Testis (tissue), 3 donors: ENCODE data around the gene MPRIP. TPM values are rescaled to one million over a fixed set of nuclear protein-coding genes. Genes with fewer than 3 reads are reported as not detected.

ENCODE experiments used
- DNase-seq: peaks from one replicate; pipeline ENCODE4 v3.0.0-alpha.2; 2019
- H3K27ac ChIP-seq, 2 donors: fragments of 200-600 bp; sonication (generic); one replicate each; pipeline ENCODE4 v1.5.1; 2019
- H3K27me3 ChIP-seq: fragments of 200-600 bp; sonication (generic); one replicate; pipeline ENCODE4 v1.5.1; 2019
- H3K36me3 ChIP-seq: fragments of 200-600 bp; sonication (generic); one replicate; pipeline ENCODE4 v1.5.1; 2017; ENCODE audit warnings: low read depth; ENCODE audit errors: missing control alignments
- H3K4me1 ChIP-seq: fragments of 200-600 bp; sonication (generic); one replicate; pipeline ENCODE4 v1.5.1; 2019
- H3K4me3 ChIP-seq, 2 donors: fragments of 200-600 bp; sonication (generic); one replicate each; pipeline ENCODE4 v1.5.1; 2017 to 2019
- H3K9me3 ChIP-seq: fragments of 200-600 bp; sonication (generic); one replicate; pipeline ENCODE4 v1.5.1; 2017
- CTCF ChIP-seq, 3 experiments: fragments of 450-650 bp in 2 of 3; fragments of 200-600 bp in 1 of 3; sonication (generic) in 1 of 3; IDR thresholded peaks; one replicate each; pipeline ENCODE4 v1.5.1; 2016 to 2019; ENCODE audit warnings: antibody characterized with exemption in 3 of 3, mild to moderate bottlenecking in 2 of 3, moderate library complexity in 1 of 3
- POLR2A ChIP-seq: fragments of 450-650 bp; IDR thresholded peaks from one replicate; pipeline ENCODE4 v1.6.1; 2017; ENCODE audit warnings: antibody characterized with exemption, mild to moderate bottlenecking, moderate library complexity
- WGBS, 2 donors: methylation state at CpG; one replicate each; pipeline ENCODE4 v1.1.5; 2018; 5-methylcytosine and 5-hydroxymethylcytosine counted together
- intact Hi-C: fragments of 100-400 bp; cut with DNase I; formaldehyde crosslinking; loops from one replicate; pipeline ENCODE4 v1.15.1; 2023; ENCODE audit warnings: low total_unique reads
- polyA plus RNA-seq: library from polyadenylated mRNA; stranded (reverse); fragments of 350-450 nt; fragmentation: Illumina TruSeq; extraction: RNeasy Lipid Tissue Mini Kit (QIAGEN cat#74804); gene quantifications from one replicate; pipeline ENCODE4 v1.2.3, GENCODE V29; 2014; ENCODE audit warnings: low read depth, low replicate concordance; ENCODE audit not compliant: insufficient read depth
- total RNA-seq, 2 donors: library from RNA; depleted of rRNA; stranded (reverse); fragments of >200 nt; gene quantifications; one replicate each; pipeline ENCODE4 v1.2.3, GENCODE V29; 2016

MPRIP gene
- total and polyA plus RNA-seq, 3 donors from 2014 or later: 191 to 337 (median 304) TPM

GRCh38 chr17:17073030-17073564 is 30.8 kb downstream of the MPRIP start:
- WGBS, 2 donors: 89 to 90% methylated on average over 11 to 12 of the region's 12 CpGs
- DNase-seq: no peak
- no peak for TF ChIP-seq CTCF (IDR thresholded peaks at IDR 0.05)
- no peak for TF ChIP-seq POLR2A
- no peak overlapping the region for H3K27ac ChIP-seq
- H3K4me1 ChIP-seq: peaks cover 25% of the 10 kb centered on the region
- H3K36me3 ChIP-seq: no peaks in the 10 kb centered on the region
- no peak overlapping the region for H3K4me3 ChIP-seq
- intact Hi-C loops: no loop called here
- H3K9me3 ChIP-seq: no peaks in the 10 kb centered on the region
- H3K27me3 ChIP-seq: no peaks in the 10 kb centered on the region

GRCh38 chr17:17073581-17074403 is 31.5 kb downstream of the MPRIP start:
- Histone ChIP-seq H3K4me3 (no peak overlapping the region), H3K9me3 (no peaks in the 10 kb centered on the region), H3K27ac (no peak overlapping the region), H3K36me3 (no peaks in the 10 kb centered on the region), H3K27me3 (no peaks in the 10 kb centered on the region), H3K4me1 (peaks cover 32% of the 10 kb centered on the region)
- intact Hi-C loops: no loop called here
- 82 to 84% methylated on average over 9 to 15 of the region's 15 CpGs for WGBS, 2 donors
- DNase-seq: no peak
- TF ChIP-seq POLR2A: no peak
- no peak for TF ChIP-seq CTCF (IDR thresholded peaks at IDR 0.05)

- WGBS, 2 donors: 38% methylated on average over 8 to 11 of the region's 11 CpGs
- Histone ChIP-seq H3K27me3 (no peaks in the 10 kb centered on the region), H3K4me1 (peaks cover 47% of the 10 kb centered on the region), H3K27ac (no peak overlapping the region), H3K9me3 (no peaks in the 10 kb centered on the region), H3K4me3 (no peak overlapping the region), H3K36me3 (no peaks in the 10 kb centered on the region)
- intact Hi-C loops: no loop called here
- peak; percentile 70 for DNase-seq
- TF ChIP-seq CTCF (IDR thresholded peaks at IDR 0.05) (no peak), POLR2A (no peak)
These were observed 33.0 kb downstream of the MPRIP start for GRCh38 chr17:17075125-17075781.

- no peaks in the 10 kb centered on the region for H3K9me3 ChIP-seq
- intact Hi-C loops: no loop called here
- H3K36me3 ChIP-seq: no peaks in the 10 kb centered on the region
- no peak overlapping the region for H3K4me3 ChIP-seq
- no peak for DNase-seq
- 89 to 92% methylated on average over 5 of the region's 5 CpGs for WGBS, 2 donors
- TF ChIP-seq CTCF (IDR thresholded peaks at IDR 0.05): no peak
- TF ChIP-seq POLR2A: no peak
- H3K27ac ChIP-seq: no peak overlapping the region
- H3K27me3 ChIP-seq: no peaks in the 10 kb centered on the region
- H3K4me1 ChIP-seq: peaks cover 52% of the 10 kb centered on the region
These were observed 33.8 kb downstream of the MPRIP start for GRCh38 chr17:17076066-17076465.
